Neuronal stem cell (in vitro differentiated cells): ENCODE measurements around the gene CBX2.

Experiments used
- DNase-seq: peaks from one replicate; pipeline ENCODE4 v3.0.0-alpha.2; 2013; ENCODE audit warnings: low spot score
- H2AFZ ChIP-seq: one replicate; pipeline ENCODE4 v1.6.1; 2013; ENCODE audit warnings: mild to moderate bottlenecking, low read length, inconsistent platforms
- H2AK5ac ChIP-seq: 2 replicates; pipeline ENCODE4 v1.6.1; 2013; ENCODE audit warnings: low read depth, mild to moderate bottlenecking, inconsistent platforms, low read length, moderate library complexity, mixed read lengths
- H2BK120ac ChIP-seq: 2 replicates; pipeline ENCODE4 v1.6.1; 2013; ENCODE audit warnings: low read depth, mild to moderate bottlenecking, inconsistent platforms, low read length, moderate library complexity, mixed read lengths
- H2BK12ac ChIP-seq: one replicate; pipeline ENCODE4 v1.6.1; 2013; ENCODE audit warnings: low read length, inconsistent platforms
- H2BK15ac ChIP-seq: 2 replicates; pipeline ENCODE4 v1.6.1; 2013; ENCODE audit warnings: mild to moderate bottlenecking, low read length, inconsistent platforms, mixed read lengths
- H2BK5ac ChIP-seq: one replicate; pipeline ENCODE4 v1.6.1; 2013; ENCODE audit warnings: inconsistent platforms, mild to moderate bottlenecking, low read length, moderate library complexity
- H3K14ac ChIP-seq: one replicate; pipeline ENCODE4 v1.6.1; 2013; ENCODE audit warnings: low read length, inconsistent platforms
- H3K18ac ChIP-seq: 2 replicates; pipeline ENCODE4 v1.6.1; 2013; ENCODE audit warnings: low read length, inconsistent platforms
- H3K23ac ChIP-seq: 2 replicates; pipeline ENCODE4 v1.6.1; 2013; ENCODE audit warnings: low read depth, mild to moderate bottlenecking, mixed read lengths, low read length, inconsistent platforms; ENCODE audit not compliant: poor library complexity
- H3K27ac ChIP-seq: replicated peaks from 3 replicates; pipeline ENCODE4 v1.5.1; 2013; ENCODE audit warnings: low read length, inconsistent platforms
- H3K27me3 ChIP-seq, 3 experiments: 2 replicates each; pipeline ENCODE4 v1.6.1; 2013; ENCODE audit warnings: low read length in 3 of 3, mild to moderate bottlenecking in 2 of 3, inconsistent platforms in 1 of 3, low read depth in 1 of 3, mixed read lengths in 1 of 3, moderate library complexity in 1 of 3; ENCODE audit not compliant: control insufficient read depth in 3 of 3, insufficient read depth in 3 of 3
- H3K36me3 ChIP-seq, 2 donors: replicated peaks in 1 of 2; 2 replicates each; pipeline ENCODE4 v1.6.1; 2013; ENCODE audit warnings: low read length in 2 of 2; ENCODE audit not compliant: control insufficient read depth in 2 of 2, insufficient read depth in 2 of 2
- H3K4ac ChIP-seq: 2 replicates; pipeline ENCODE4 v1.6.1; 2013; ENCODE audit warnings: inconsistent platforms, mild to moderate bottlenecking, low read length, moderate library complexity
- H3K4me1 ChIP-seq, 2 donors: 1 replicate in 1 of 2; 2 replicates in 1 of 2; pipeline ENCODE4 v1.6.1; 2013; ENCODE audit warnings: low read length in 2 of 2, low read depth in 1 of 2; ENCODE audit not compliant: control insufficient read depth in 2 of 2, insufficient read depth in 1 of 2
- H3K4me2 ChIP-seq: one replicate; pipeline ENCODE4 v1.6.1; 2013; ENCODE audit warnings: mild to moderate bottlenecking, low read length, inconsistent platforms; ENCODE audit not compliant: insufficient read depth, poor library complexity, severe bottlenecking
- H3K4me3 ChIP-seq, 2 donors: 2 replicates each; pipeline ENCODE4 v1.5.1; 2013; ENCODE audit warnings: low read length in 2 of 2, mild to moderate bottlenecking in 2 of 2, inconsistent platforms in 1 of 2, moderate library complexity in 1 of 2
- H3K79me1 ChIP-seq: one replicate; pipeline ENCODE4 v1.6.1; 2013; ENCODE audit warnings: low read depth, mild to moderate bottlenecking, inconsistent platforms, low read length, moderate library complexity
- H3K9ac ChIP-seq: one replicate; pipeline ENCODE4 v1.6.1; 2013; ENCODE audit warnings: mild to moderate bottlenecking, low read depth, low read length, inconsistent platforms; ENCODE audit not compliant: poor library complexity
- H3K9me3 ChIP-seq, 2 donors: replicated peaks in 1 of 2; 2 replicates each; pipeline versions ENCODE3 to v1.6.1; 2013; ENCODE audit warnings: low read length in 2 of 2, mild to moderate bottlenecking in 2 of 2, inconsistent platforms in 1 of 2, low read depth in 1 of 2, mixed read lengths in 1 of 2, moderate library complexity in 1 of 2; ENCODE audit not compliant: control insufficient read depth in 2 of 2, insufficient read depth in 1 of 2
- H4K8ac ChIP-seq: one replicate; pipeline ENCODE4 v1.6.1; 2013; ENCODE audit warnings: low read depth, mild to moderate bottlenecking, inconsistent platforms, low read length, moderate library complexity
- H4K91ac ChIP-seq: one replicate; pipeline ENCODE4 v1.6.1; 2013; ENCODE audit warnings: low read length, low read depth, mild to moderate bottlenecking, inconsistent platforms; ENCODE audit not compliant: poor library complexity
- WGBS, 2 donors: extraction: QIAGEN DNeasy Blood & Tissue Kit; methylation state at CpG; one replicate each; pipeline ENCODE4 v1.1.7; 2013; ENCODE audit warnings: missing lambda C conversion rate in 2 of 2, mixed read lengths in 1 of 2; ENCODE audit not compliant: insufficient read length in 2 of 2, insufficient replicate concordance in 1 of 2; ENCODE audit errors: extremely low coverage in 2 of 2; 5-methylcytosine and 5-hydroxymethylcytosine counted together

The CBX2 gene

GRCh38 chr17:79806863-79807720 lies 29.1 kb downstream of the CBX2 start:
- H3K4me1 ChIP-seq, result peaks cover 26 to 52% of the 10 kb centered on the region in 2 donors
- no peak overlapping the region for H3K9ac ChIP-seq
- peaks cover 0 to 9% of the 10 kb centered on the region in 2 donors for H3K9me3 ChIP-seq
- H2BK120ac ChIP-seq, result no peak overlapping the region
- H3K36me3 ChIP-seq, result no peaks in the 10 kb centered on the region
- no peak overlapping the region for H2BK12ac ChIP-seq
- no CpG with 5 or more reads among the region's 13 CpGs for WGBS, 2 donors
- H3K14ac ChIP-seq, result no peak overlapping the region
- no peak for DNase-seq
- H2AK5ac ChIP-seq, result peak overlapping the region; percentile 3
- peak overlapping the region; percentile 20 for H3K23ac ChIP-seq
- H4K91ac ChIP-seq, result no peak overlapping the region
- no peak overlapping the region for H4K8ac ChIP-seq
- peaks cover 56 to 96% (median 72%) of the 10 kb centered on the region in 3 experiments for H3K27me3 ChIP-seq
- H3K79me1 ChIP-seq, result no peaks in the 10 kb centered on the region
- H2AFZ ChIP-seq, result no peak overlapping the region
- H3K27ac ChIP-seq, result no peak overlapping the region
- H3K18ac ChIP-seq, result no peak overlapping the region
- no peak overlapping the region for H3K4me3 ChIP-seq
- H2BK5ac ChIP-seq, result no peak overlapping the region
- H2BK15ac ChIP-seq, result peak overlapping the region; percentile 69
- H3K4me2 ChIP-seq, result no peak overlapping the region
- no peak overlapping the region for H3K4ac ChIP-seq

- Histone ChIP-seq H3K4ac (no peak overlapping the region), H4K91ac (no peak overlapping the region), H3K9ac (peak overlapping the region; percentile 83), H3K27me3 (peaks cover 48 to 89% (median 62%) of the 10 kb centered on the region in 3 experiments), H2AK5ac (peak overlapping the region; percentile 99), H2AFZ (no peak overlapping the region), H3K14ac (peak overlapping the region; percentile 47), H2BK120ac (peak overlapping the region; percentile 47), H3K27ac (no peak overlapping the region), H3K23ac (peak overlapping the region; percentile 82), H2BK12ac (peak overlapping the region; percentile 4), H3K18ac (peak overlapping the region; percentile 97), H3K4me2 (no peak overlapping the region), H3K9me3 (peaks cover 0 to 4% of the 10 kb centered on the region in 2 donors), H3K4me3 (no peak overlapping the region), H3K4me1 (peaks cover 26 to 56% of the 10 kb centered on the region in 2 donors), H3K79me1 (no peaks in the 10 kb centered on the region), H2BK15ac (peak overlapping the region; percentile 100), H3K36me3 (no peaks in the 10 kb centered on the region), H4K8ac (no peak overlapping the region), H2BK5ac (no peak overlapping the region)
- no CpG with 5 or more reads among the region's 20 CpGs for WGBS, 2 donors
- DNase-seq, result no peak
Measured at GRCh38 chr17:79808763-79809529, 31.0 kb downstream of the CBX2 start.

- Histone ChIP-seq H3K79me1 (no peaks in the 10 kb centered on the region), H3K27me3 (peaks cover 50 to 89% (median 64%) of the 10 kb centered on the region in 3 experiments), H4K91ac (no peak overlapping the region), H3K9ac (peak overlapping the region; percentile 83), H3K27ac (no peak overlapping the region), H3K23ac (peak overlapping the region; percentile 82), H3K4me1 (peaks cover 32 to 56% of the 10 kb centered on the region in 2 donors), H3K4me3 (peak overlapping the region in 1 of 2 donors; percentile 37), H2BK120ac (peak overlapping the region; percentile 47), H3K4me2 (peak overlapping the region; percentile 68), H2AFZ (peak overlapping the region; percentile 65), H2AK5ac (peak overlapping the region; percentile 99), H3K36me3 (no peaks in the 10 kb centered on the region), H4K8ac (no peak overlapping the region), H2BK15ac (peak overlapping the region; percentile 100), H2BK12ac (peak overlapping the region; percentile 88), H3K18ac (peak overlapping the region; percentile 97), H3K4ac (no peak overlapping the region), H3K14ac (no peak overlapping the region), H3K9me3 (peaks cover 3 to 7% of the 10 kb centered on the region in 2 donors), H2BK5ac (no peak overlapping the region)
- no peak for DNase-seq
- no CpG with 5 or more reads among the region's 40 CpGs for WGBS, 2 donors
Measured at GRCh38 chr17:79809530-79810129, 31.7 kb downstream of the CBX2 start.
